Activated CD4-positive, alpha-beta T cell treated with anti-CD3 and anti-CD28 coated beads, Interleukin-2, Interleukin-6, amounts not matched to agents 100 ng/mL and 50 ng/mL, durations not matched to agents 16 hours and 8 hours (primary cell): ENCODE data around the gene MEN1.
A peak's percentile ranks its signal among the peaks of the same experiment; 100 is the strongest.
"Not testable (repeated sequence)": the region's sequence is repeated elsewhere in the genome, so short reads cannot be mapped to it uniquely, and the experiment has no call there.

Source experiments
- DNase-seq: peaks from one replicate; pipeline ENCODE4 v3.0.0-alpha.2; 2020

Gene MEN1

DNA sequence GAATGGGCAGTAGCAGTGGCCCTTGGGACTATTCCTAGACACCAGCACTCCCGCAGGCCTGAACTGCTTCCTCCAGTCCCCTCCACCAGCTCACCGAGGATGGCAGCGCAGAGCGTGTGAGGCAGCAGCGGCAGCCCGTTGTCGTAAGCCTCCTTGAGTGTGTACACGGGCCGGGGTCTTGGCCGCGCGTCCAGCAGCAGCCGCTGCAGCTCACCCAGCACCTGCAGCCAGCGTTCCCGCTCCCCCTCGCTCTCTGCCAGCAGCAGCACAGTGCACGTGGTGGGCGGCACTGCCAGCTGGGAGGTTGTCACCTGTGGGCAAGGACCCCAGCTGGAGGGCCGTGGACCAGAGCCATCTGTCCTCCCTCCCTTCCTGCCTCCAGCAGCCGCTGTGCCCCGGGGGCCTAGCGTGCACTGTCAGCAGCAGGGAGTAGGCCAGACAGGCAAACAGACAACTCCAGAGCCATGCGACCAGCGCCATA is 21.1 kb upstream of the MEN1 start:
- DNase-seq, result no peak

DNA sequence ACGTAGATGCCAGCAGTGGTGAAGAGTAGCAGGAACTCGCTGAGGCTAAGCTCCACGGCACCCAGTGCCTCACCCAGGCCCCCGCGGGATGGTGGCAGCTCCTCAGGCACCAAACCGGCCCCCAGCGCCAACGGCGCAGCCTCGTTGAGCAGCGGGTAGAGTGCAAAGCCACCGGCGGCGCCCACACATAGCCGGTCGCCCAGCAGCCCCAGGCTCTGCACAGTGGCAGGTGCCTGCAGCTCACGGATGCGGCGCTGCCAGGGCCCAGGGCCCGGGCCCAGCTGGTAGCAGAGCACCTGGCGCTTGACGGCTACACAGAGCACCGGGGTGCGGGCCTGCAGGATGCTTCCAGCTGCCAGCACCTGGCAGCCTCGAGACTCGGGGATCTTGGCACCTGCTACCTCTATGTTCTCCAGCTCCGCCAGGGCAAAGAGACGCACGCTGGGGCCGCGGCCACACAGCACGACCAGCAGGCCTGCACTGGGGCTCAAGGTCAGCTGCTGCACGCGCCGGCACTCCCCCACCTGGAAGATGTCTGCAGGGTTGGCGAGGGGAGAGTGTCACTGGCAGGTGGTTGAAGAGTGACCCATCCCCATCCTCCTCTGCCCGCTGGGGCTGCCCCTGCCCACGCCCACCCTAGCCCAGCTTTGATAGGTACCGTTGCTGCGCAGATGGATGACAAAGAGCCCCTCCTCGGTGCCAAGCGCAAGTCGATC is 19.3 kb upstream of the MEN1 start:
- DNase-seq, result no peak

DNA sequence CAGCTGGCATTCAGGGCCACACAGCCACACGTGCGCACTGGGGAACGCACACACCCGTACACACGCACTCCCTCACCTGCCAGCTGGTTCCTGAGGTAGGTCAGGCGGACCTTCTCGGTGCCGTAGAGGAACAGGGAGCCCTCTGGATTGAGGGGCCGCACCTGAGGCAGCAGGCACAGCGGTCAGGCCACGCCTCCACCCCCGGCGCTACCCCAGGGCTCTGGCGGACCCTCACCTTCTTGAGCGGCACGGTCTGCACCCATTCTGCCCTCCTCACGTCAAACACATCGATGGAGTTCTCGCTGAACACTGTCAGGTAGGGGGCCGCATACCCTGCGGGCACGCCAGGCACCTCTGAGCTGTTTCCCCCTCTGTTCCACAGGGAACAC is 17.1 kb upstream of the MEN1 start:
- no peak for DNase-seq

DNA sequence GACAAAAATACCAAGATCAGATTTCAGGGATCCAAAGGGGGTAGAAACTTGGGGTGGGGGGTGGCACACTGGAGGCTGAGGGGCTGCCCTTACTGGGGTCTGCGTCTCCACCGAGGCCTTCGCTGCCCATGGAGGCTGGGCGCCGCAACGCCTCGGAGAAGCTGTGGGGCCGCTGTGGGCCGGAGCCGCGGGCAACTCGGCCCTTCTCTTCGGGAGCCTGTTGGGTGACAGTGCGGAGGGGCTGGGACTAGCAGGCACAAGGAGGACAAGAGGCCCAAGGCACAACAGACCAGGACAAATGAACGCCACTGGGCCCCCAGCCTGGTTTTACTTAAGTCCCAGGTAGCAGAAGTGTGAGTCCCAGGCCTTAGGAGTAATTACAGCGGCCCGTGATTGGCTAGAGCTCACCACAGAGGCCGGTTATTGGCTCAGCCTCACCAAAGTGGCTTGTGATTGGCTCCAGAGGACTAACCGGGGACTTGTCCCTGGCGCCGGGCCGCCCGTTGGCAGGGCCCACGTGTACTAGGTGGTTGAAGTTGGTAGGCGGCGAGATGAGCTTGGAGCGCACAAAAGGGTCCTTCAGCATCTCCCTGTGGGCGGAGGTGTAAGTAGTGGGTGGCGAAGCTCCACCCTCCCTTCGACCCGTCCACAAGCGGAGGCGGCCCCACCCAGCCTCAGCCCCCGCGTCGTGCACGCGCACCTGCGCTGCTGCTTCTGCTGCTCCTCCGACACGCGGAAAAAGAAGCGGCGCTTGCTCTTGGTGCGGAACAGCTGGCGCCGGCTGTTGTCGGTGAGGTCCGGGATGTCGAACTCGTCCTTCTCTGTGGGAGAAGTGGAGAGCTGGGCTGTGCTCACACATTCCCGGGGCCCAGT is 16.5 kb upstream of the MEN1 start:
- no peak for DNase-seq

DNA sequence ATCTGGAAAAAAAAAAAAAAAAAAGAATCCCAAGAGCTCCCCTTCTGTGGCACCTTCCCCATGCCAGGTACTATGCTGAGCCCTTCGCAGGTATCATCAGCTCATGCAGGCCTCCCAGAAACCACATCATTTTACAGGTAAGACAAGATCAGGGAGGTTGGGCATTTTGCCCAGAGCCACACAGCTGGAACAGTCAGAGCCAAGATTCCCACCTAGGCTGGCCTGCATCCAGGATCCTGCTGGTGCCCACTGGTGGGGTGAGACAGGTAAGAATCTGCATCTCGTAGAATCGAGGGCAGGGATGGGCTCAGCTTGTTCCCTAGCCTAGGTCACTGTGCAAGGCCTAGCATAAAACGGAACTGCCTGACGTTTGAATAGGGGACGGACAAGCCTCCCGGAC is 15.7 kb upstream of the MEN1 start:
- no peak for DNase-seq

DNA sequence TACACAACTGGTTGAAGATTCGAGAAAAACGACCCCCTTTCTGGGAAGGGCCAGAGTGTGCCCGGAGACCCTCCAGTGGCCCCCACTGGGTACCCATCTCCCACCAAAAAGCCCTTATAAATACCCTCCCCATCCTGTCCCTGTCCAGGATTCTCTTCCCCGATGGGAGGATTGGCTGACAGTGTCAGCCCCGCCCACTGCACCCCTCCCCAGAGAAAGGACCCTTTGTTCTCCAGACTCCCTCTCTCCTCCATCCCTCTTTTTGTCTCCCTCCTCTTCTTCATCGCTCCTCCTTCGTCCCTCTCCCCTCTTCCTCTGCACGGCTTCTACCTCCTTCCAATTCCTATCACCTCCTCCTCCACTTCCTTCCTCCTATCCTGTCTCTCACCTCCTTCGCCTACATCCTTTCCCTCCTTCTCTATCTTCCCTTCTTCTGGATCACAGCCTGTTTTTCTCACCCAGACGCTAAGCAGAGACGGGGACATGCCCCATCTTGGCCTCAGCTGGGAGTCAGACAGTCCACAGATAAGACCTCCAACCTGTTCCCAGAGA is 13.3 kb upstream of the MEN1 start:
- DNase-seq, result no peak

DNA sequence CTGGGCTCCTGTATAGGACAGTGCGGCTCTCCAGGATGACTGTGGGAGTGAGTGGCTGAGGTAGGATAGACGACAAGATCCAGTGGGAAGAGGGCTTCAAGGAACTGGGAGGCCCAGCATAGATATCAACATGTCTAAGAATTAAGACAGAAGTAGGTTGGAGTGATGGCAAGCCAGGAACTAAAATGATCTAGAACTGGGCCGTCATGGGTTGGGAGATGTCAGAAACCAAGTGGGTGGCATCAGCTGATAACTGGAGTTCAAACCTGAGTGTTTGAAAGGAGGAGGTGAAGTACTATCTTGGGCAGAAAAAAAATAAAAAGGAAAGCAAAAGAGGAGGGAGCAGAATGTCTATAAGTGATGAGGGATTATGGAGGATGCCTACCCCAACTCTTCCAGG is 7.1 kb upstream of the MEN1 start:
- DNase-seq, result no peak

DNA sequence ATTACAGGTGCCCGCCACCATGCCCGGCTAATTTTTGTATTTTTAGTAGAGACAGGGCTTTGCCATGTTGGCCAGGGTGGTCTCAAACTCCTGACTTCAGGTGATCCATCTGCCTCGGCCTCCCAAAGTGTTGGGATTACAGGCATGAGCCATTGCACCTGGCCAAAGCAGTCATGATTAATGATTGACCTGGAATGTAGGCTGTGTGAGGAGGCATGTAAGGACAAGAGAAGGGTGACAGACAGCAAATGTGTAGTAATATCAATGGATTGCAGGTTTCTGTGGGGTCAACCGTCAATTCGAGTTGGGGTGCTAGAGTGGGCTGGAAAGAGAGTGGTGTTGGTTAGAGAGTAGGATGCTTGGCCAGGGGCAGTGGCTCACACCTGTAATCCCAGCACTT is 5.1 kb upstream of the MEN1 start:
- not testable (repeated sequence) for DNase-seq

DNA sequence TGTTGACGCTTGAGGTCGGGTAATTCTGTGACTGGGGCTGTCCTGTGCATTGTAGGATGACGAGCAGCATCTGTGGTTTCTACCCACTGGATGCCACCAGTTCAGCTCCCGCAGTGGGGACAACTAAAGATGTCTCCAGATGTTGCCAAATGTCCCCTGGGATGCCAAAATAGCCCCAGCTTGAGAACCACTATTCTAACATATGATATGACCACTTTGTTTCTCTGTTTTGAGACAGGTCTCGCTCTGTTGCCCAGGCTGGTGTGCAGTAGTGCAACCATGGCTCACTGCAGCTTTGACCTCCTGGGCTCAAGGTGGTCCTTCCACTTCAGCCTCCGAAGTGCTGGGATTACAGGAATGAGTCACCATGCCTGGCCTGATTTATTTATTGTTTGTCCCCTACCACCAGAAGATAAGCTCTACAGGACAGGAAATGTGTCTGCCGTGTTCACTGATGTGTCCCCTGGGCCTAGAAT is 4.4 kb upstream of the MEN1 start:
- DNase-seq, result no peak

DNA sequence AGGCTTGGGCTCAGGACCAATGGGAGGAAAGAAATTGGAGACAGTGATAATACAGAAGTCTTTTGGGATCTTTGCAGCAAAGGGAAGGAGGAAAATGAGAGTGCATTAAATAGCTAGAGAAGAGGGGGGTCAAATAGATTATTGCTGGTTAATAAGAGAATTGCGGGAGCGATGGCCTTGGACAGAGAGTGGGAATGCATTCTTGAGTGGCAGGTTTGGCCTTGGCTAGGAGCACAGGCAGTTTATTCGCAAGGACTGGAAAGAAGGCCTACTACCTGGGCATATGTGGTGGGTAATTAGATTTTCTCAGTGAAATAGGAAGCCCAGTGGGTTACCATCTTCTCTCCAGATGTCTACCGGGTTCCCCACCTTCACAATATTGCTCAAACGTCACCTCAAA is 3.5 kb upstream of the MEN1 start:
- DNase-seq, result no peak

DNA sequence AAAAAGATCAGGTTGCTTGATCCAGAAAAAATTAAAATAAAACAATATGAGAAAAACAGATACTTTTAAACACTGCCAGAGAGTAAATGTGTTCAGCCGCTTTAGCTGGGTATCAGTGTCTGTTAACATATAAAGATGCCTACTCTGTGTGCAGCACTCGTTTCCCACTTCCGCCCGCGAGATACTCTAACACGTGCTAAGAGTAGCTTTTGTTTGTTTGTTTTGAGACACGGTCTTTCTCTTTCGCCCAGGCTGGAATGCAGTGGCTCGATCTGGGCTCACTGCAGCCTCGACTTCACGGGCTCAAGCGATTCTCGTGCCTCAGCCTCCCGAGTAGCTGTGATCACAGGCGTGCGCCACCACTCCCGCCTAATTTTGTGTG is 531 bp upstream of the MEN1 start:
- no peak for DNase-seq

DNA sequence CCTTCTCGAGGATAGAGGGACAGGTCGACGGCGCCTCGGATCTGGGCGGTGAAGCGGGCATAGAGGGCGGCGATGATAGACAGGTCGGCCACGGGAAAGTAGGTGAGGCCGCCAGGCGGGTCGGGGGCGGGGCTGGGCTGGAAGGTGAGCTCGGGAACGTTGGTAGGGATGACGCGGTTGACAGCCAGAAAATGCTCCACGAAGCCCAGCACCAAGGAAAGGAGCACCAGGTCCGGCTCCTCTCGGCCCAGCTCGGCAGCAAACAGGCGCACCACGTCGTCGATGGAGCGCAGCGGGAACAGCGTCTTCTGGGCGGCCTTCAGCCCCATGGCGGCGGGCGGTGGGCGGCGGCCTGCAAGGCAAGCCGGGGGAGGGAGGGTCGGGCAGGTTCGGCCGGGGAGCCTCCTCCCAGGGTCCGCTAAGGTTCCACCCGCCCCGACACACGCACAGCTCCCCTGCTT is 540 bp downstream of the MEN1 start:
- no peak for DNase-seq

DNA sequence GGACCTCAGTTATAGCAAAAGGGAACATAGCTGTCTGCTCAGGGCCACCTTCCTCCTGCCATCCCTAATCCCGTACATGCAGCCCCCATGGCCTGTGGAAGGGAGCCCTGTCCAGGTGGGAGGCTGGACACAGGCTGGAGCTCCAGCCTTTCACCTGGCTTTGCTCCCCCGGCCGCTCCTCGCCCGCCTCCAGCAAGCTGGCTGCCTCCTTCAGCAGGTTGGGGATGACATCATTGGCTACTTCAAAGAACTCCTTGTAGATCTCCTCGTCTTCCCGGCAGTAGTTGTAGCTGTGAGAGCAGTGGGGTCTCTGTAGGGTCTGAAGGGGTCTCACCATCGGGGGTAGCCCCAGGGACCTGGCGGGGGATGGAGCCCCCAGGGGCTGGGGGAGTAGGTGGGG is 4.9 kb downstream of the MEN1 start:
- DNase-seq, result no peak

DNA sequence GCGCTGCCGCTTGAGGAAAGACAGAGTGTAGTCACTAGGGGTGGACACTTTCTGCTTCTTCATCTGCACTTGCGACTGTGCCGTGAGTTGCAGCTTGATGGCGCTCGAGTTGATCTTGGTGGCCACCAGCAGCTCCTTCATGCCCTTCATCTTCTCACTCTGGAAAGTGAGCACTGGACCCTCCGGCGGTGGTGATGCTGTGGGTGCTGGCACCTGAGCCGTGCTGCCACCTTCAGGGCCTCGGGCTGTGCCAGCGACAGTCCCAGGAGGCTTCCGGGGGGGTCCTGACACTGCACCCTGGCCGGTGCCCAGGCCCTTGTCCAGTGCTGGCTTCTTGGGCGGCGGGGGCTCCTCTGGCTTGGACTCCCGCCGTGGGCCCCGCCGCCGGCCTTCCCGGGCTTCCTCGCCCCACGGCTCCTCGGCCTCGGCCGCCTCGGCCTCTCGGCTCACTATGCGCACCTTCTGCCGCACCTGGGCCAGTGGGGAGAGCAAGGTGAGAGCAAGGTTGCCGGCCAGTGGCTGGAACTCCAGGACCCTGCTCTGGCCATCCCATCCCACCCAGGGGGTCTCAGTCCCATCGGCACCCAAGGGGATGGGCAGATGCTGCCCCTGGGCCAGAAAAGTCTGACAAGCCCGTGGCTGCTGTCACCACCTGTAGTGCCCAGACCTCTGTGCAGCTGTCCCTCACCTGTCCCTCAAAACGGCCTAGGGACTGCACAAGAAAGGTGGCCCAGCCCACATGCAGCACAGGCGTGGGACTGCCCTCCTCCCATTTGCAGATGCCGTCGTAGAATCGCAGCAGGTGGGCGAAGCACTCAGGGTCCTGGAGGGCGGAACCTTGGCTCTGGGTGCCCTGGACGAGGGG is 5.8 kb downstream of the MEN1 start:
- no peak for DNase-seq

DNA sequence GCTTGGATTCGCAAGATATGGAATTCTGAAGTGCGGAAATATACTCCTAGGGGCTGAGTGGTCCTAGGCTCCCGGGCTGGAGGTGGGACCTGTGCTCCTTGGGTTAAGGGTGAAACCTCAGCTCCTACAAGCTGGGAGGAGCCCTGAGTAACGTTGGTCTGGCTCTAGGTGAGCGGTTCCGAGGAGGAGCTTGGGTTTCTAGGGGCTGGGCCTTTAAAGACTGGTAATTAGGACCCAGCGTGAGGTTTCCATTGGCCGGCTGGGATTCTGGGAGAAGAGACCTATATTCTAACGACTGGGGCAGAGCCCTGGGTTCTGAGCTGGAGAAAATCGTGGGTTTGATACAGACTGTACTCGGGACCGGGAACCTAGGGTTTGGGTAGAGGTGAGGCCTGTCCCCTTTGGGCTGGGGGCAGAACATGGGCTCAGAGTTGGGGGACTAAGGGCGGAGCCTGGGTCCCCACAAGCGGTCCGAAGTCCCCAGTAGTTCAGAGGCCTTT is 6.5 kb downstream of the MEN1 start:
- no peak for DNase-seq

DNA sequence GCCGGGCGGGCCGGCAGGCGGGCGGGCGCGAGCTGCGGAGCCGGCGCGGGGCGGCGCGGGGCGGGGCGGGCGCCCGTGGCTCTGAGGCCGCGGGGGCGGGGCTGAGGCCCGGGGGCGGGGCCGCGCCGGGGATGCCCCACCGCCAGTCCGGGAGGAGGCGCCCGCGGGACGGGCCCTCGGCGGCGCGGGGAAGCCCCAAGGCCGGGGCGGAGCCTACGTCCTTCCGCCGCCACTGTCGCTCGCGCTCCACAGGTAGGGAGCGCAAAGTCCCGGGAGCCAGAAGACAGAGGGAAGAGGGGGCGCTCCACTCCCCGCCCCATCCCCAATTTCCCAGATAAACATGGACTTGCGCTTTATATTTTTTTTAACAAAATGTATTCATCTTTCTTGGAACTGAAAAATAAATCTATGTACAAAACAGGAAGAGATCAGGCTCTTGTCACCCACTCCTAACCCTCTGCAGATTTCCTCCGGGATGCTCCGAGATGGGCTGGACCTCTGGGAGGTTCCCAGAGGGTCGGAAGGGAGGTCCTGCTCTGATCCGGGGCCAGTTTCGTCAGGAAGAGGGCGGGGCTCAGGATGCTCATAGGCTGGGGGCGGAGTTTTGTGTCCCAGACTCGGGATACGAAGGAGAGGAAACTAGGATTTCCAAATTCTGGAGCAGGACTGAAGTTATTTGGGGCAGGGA is 7.0 kb downstream of the MEN1 start, which contains the start of gene MAP4K2:
Gene MAP4K2 (minus strand): TSS at position 57 of the 688 bp plus-strand sequence. CDS start 65 bp downstream, outside the sequence.
- peak; percentile 90 for DNase-seq

DNA sequence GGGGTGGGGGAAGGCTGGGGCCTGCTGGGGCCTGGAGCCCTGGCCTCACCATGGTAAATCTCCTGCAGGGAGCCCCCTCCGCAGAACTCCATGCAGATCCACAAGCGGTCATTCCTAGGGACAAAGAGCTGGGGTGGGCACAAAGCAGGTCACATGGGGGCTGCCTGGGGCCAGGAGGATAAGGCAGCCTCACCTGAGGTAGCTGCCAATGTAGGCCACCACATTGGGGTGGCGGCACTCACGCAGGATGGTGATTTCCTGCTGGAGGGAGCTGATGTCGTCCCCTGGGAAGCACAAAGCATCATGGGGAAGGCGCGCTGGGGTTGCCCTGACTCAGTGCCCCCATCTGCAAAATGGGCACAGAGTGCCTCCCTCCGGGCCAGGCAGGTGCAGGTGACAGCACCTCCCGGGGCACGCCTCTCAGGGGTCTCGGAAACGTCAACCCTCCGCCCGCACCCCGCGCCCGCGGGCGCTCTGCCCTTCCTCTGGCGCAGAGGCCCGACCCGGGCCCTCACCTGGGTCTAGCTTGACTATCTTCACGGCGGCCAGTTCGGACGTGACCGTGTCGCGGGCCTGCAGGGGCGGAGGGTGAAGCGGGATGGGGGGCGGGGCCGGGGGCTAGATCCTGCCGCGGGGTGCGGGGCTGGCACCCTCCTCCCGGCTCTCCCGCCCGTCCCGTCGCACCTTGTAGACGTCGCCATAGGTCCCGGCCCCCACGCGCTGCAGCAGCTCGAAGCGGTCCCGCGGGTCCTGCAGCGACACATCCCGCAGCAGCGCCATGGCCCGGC is 7.8 kb downstream of the MEN1 start:
- DNase-seq, result peak; percentile 53

DNA sequence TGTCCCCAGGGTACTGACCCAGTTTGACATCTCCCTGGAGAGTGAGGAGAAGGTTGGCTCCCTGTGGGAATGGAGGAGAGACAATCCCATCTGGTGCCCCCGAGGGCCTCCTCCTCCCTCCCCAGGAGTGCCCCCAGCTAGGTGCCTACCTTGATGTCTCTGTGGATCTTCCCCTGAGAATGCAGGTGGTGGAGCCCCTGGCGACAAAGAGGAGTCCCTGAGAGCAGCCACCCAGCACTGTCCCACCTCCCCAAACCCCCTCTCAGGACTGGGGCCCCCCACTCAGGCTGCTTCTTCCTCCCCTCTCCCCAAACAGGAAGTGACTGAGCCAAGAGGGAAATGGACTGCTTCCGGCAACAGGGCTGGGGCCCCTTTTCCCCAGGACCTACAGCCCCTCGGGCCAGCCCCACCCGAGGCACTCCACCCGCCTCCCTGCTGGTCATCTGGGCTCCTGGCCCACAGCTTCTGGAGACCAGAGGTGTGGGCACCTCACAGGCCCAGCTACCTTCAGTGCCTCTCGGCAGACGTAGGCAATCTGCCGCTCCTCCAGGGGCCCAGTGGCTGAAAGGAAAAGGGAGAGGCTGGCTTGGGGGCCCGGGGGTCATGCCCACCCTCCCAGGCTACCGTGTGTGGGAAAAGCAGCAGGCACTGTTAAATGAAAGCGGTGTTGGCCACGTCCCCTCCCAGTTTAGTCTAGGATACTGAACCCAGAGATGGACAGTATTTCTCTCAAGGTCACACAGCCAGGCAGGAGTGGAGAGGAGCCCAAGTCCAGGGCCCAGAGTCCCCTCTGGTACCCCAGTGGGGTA is 8.6 kb downstream of the MEN1 start:
- peak; percentile 25 for DNase-seq

DNA sequence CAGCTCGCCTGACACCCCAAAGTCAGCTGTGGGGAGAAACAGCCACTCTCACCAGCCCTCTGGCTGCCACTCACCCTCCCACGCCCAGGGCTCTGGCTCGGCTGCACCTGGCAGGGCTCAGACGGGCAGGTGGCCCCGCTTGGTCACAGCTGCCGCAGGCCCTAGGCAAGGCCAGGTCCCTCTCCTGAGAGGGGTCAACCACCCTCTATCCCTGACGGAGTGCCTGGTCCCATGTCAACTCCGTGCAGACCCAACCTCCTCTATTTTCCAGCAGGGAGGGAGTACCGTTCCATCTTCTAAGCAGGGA is 9.2 kb downstream of the MEN1 start:
- DNase-seq, result no peak
